Tibial nerve (tissue), 4 donors: Measurements from ENCODE around the gene YBEY. TPM values are rescaled to one million over a fixed set of nuclear protein-coding genes. Genes with fewer than 3 reads are reported as not detected.
"Not testable (repeated sequence)": the region's sequence is repeated elsewhere in the genome, so short reads cannot be mapped to it uniquely, and the experiment has no call there.

Source experiments
- DNase-seq, 2 donors: peaks; one replicate each; pipeline ENCODE4 v3.0.0-alpha.2; 2019; ENCODE audit warnings: low spot score in 2 of 2
- H3K27ac ChIP-seq, 4 donors: fragments of 200-600 bp; sonication (generic) in 3 of 4; one replicate each; pipeline ENCODE4 v1.5.1; 2017 to 2019; ENCODE audit warnings: mild to moderate bottlenecking in 1 of 4
- H3K27me3 ChIP-seq, 2 donors: fragments of 200-600 bp; sonication (generic) in 1 of 2; one replicate each; pipeline versions ENCODE4 v1.5.1 to v1.6.0; 2017 to 2019
- H3K36me3 ChIP-seq, 3 donors: fragments of 200-600 bp; sonication (generic); one replicate each; pipeline ENCODE4 v1.5.1; 2018 to 2019
- H3K4me1 ChIP-seq, 4 donors: fragments of 200-600 bp; sonication (generic) in 3 of 4; one replicate each; pipeline ENCODE4 v1.5.1; 2017 to 2019
- H3K4me3 ChIP-seq, 4 donors: fragments of 200-600 bp; sonication (generic) in 3 of 4; one replicate each; pipeline ENCODE4 v1.5.1; 2017 to 2019; ENCODE audit warnings: mild to moderate bottlenecking in 1 of 4, moderate library complexity in 1 of 4
- H3K9me3 ChIP-seq, 4 donors: fragments of 200-600 bp; sonication (generic) in 3 of 4; one replicate each; pipeline ENCODE4 v1.5.1; 2017 to 2019
- EP300 ChIP-seq, 2 donors: sonication (generic); formaldehyde crosslinking; IDR thresholded peaks; one replicate each; pipeline ENCODE4 v1.6.1; 2017; ENCODE audit warnings: antibody characterized with exemption in 2 of 2, mild to moderate bottlenecking in 1 of 2
- POLR2A ChIP-seq, 2 donors: fragments of 450-650 bp; IDR thresholded peaks; one replicate each; pipeline ENCODE4 v1.6.1; 2017; ENCODE audit warnings: antibody characterized with exemption in 2 of 2, mild to moderate bottlenecking in 2 of 2, moderate library complexity in 2 of 2
- WGBS, 2 donors: methylation state at CpG; one replicate each; pipeline ENCODE4 v1.1.5; 2018; 5-methylcytosine and 5-hydroxymethylcytosine counted together
- total RNA-seq, 4 donors: library from RNA; depleted of rRNA; stranded (reverse); fragments of >200 nt; gene quantifications; one replicate each; pipeline ENCODE4 v1.1.0, GENCODE V29; 2016
- TF ChIP-seq, protein P1 (sequence below), 5 experiments: fragments of 200-600 bp in 3 of 5; fragments of 450-650 bp in 2 of 5; sonication (generic) in 3 of 5; IDR thresholded peaks; one replicate each; pipeline ENCODE4 v1.5.1; 2016 to 2019; ENCODE audit warnings: antibody characterized with exemption in 5 of 5, mild to moderate bottlenecking in 3 of 5, moderate library complexity in 2 of 5

Gene YBEY, protein sequence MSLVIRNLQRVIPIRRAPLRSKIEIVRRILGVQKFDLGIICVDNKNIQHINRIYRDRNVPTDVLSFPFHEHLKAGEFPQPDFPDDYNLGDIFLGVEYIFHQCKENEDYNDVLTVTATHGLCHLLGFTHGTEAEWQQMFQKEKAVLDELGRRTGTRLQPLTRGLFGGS
- total RNA-seq, result 10 to 100 TPM in 3 of 4 donors, 1 to 10 TPM in 1; 6.7 to 20.1 (median 15.5) TPM

DNA sequence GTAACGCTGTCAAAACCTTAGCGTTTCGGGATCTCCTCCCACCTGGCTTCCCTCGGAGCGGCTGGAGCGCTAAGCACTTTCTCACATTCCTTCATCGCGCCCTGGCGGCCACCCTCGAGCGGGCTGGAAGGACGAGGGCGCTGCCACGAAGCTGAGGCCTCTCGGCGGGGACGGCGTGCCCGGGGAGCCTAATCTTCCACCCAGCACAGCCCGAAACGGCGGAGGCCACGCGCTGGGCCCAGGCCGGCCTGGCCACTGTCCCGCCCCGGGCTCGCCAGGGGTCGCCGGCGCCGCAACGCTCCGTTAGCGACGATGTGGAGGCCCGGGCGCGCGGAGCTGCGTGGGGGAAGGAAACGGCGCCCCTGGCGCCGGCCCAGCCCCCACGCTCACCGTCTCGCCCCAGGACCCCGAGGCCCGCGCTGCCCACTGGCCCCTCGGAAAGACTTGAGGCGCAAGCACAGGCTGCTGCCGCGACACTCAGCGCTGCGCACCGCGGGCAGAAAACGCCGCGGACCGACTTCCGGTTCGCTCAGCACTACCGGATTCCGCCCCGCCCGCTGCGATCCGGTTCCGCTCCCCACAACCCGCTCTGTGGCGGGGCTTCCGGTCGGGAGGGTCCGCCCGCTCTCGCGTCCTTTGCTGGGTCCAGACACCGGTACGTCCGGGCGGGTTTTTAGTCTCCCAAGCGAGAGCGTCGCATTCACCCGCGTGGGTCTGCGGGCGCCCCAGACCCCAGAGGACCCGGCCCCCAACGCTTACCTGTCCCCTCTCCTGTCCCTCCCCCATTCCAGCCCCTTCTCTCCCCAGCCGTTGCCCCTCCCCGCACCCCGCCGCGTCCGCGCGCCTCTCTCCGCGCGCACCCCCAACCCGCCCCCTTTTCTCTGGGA lies at the start of gene YBEY:
Gene YBEY, plus strand, starts transcription at position 582 of the 887 bp plus-strand sequence. CDS start 572 bp downstream, outside the sequence.
- Histone ChIP-seq H3K36me3 (peaks cover 0 to 37% (median 0%) of the 10 kb centered on the region in 3 donors), H3K27ac (peak within 1 kb of the TSS; percentile 80 to 95 (median 91)), H3K4me3 (peak within 1 kb of the TSS; percentile 56 to 95 (median 83)), H3K9me3 (no peaks in the 10 kb centered on the region), H3K27me3 (no peaks in the 10 kb centered on the region), H3K4me1 (peaks cover 0 to 54% (median 43%) of the 10 kb centered on the region in 4 donors)
- peak; percentile 66 to 74 for DNase-seq
- TF ChIP-seq EP300 (IDR thresholded peaks at IDR 0.05), result peak; percentile 41 to 88
- TF ChIP-seq, protein P1, sequence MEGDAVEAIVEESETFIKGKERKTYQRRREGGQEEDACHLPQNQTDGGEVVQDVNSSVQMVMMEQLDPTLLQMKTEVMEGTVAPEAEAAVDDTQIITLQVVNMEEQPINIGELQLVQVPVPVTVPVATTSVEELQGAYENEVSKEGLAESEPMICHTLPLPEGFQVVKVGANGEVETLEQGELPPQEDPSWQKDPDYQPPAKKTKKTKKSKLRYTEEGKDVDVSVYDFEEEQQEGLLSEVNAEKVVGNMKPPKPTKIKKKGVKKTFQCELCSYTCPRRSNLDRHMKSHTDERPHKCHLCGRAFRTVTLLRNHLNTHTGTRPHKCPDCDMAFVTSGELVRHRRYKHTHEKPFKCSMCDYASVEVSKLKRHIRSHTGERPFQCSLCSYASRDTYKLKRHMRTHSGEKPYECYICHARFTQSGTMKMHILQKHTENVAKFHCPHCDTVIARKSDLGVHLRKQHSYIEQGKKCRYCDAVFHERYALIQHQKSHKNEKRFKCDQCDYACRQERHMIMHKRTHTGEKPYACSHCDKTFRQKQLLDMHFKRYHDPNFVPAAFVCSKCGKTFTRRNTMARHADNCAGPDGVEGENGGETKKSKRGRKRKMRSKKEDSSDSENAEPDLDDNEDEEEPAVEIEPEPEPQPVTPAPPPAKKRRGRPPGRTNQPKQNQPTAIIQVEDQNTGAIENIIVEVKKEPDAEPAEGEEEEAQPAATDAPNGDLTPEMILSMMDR (IDR thresholded peaks at IDR 0.05), result peak; percentile 20 to 67 (median 31)
- peak in 1 of 2 donors; percentile 39 for TF ChIP-seq POLR2A (IDR thresholded peaks at IDR 0.05)
- 0 to 1% methylated on average over 28 to 50 of the region's 105 CpGs for WGBS, 2 donors

DNA sequence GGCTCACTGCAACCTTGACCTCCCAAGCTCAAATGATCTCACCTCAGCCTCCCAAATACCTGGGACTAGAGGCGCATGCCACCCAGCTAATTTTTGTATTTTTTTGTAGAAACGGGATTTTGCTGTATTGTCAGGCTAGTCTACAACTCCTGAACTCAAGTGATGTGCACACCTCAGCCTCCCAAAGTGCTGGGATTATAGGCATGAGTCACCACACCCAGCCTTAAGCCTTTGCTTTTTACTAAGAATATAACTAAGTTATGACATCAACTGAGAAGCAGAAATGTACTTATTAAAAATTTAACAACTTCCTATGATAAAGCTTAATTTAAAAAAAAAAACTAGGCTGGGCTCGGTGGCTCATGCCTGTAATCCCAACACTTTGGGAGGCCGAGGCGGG lies 48.7 kb upstream of the YBEY start:
- H3K27ac ChIP-seq, result no peak overlapping the region
- TF ChIP-seq, protein P1 (IDR thresholded peaks at IDR 0.05), result no peak
- TF ChIP-seq EP300 (IDR thresholded peaks at IDR 0.05) (no peak), POLR2A (IDR thresholded peaks at IDR 0.05) (no peak)
- no peak for DNase-seq
- no peak overlapping the region for H3K4me3 ChIP-seq
- H3K9me3 ChIP-seq, result no peaks in the 10 kb centered on the region
- no peaks in the 10 kb centered on the region for H3K4me1 ChIP-seq
- 96 to 100% methylated on average over 5 of the region's 5 CpGs for WGBS, 2 donors
- no peaks in the 10 kb centered on the region for H3K27me3 ChIP-seq
- H3K36me3 ChIP-seq, result peaks cover 0 to 83% (median 3%) of the 10 kb centered on the region in 3 donors

DNA sequence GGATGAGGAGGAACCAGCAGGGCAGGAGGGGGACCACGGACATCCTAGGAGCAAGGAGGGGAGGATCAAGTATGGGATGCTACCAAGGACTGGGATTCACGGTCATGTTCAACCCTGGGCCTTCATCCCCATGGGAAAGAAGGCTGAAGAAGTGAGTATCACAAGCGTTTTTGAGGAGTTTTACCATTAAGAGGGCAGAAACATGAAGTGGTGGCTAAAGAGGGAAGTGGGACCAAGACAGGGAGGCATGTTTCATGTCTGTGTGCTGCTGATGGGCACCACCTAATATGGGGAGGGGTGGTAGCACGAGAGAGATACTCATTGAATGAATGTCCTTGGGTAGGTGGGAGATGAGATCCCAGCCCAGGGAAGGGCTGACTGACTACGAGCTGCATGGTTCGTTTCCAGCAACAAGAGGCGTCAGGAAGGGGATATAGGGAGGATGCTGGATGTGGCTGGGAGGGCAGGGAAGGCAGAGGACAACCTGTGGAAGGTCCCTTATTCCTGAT lies 46.3 kb upstream of the YBEY start:
- H3K4me3 ChIP-seq, result no peak overlapping the region
- no peaks in the 10 kb centered on the region for H3K4me1 ChIP-seq
- H3K36me3 ChIP-seq, result peaks cover 6 to 86% (median 27%) of the 10 kb centered on the region in 3 donors
- H3K9me3 ChIP-seq, result no peaks in the 10 kb centered on the region
- no peak for DNase-seq
- H3K27ac ChIP-seq, result no peak overlapping the region
- no peaks in the 10 kb centered on the region for H3K27me3 ChIP-seq
- 87 to 91% methylated on average over 7 of the region's 7 CpGs for WGBS, 2 donors
- TF ChIP-seq, protein P1 (IDR thresholded peaks at IDR 0.05), result no peak
- TF ChIP-seq EP300 (IDR thresholded peaks at IDR 0.05), result no peak
- TF ChIP-seq POLR2A (IDR thresholded peaks at IDR 0.05), result no peak

DNA sequence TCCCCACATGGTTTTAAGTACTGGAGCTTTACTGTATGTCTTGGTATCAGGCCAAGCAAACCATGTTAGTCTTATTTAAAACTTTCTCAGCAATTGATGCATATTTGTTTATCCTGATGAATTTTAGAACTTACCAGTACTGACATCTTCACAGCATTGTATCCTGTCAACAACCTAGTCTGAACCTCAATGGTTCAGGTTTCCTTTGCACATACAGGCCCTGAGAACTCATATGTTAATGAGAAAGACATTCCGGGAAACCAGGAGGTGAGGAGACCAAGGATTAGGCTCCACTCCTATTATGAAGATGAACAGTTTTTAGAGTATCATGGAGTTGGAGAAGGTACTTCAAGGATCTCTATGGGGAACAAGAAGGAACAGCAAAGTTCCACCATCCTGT lies 44.6 kb upstream of the YBEY start:
- peaks cover 9 to 86% (median 34%) of the 10 kb centered on the region in 3 donors for H3K36me3 ChIP-seq
- not testable (repeated sequence) for DNase-seq, H3K27ac ChIP-seq, H3K4me3 ChIP-seq, H3K4me1 ChIP-seq, H3K9me3 ChIP-seq, H3K27me3 ChIP-seq
- 58 to 88% methylated on average over 1 of the region's 1 CpG for WGBS, 2 donors

DNA sequence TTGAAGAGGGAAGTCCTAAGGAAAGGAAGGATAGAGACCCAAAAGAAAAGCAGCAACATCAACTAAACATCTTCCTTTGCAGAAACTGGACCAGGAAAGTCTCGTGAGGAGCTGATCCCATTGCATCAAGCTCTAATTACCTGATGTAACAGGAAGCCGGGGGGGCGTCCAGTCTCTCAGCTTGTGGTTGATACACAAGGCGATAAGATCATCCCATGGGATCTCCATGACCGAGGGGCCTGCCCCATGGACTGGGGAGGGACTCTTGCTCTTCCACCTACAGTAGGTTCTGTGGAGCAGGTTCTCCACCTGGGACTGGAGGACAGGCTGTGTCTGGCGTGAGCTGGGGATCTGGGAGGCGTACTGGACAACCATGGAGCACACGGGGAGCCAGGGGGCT lies 42.8 kb upstream of the YBEY start:
- Histone ChIP-seq H3K9me3 (no peaks in the 10 kb centered on the region), H3K36me3 (peaks cover 9 to 97% (median 34%) of the 10 kb centered on the region in 3 donors), H3K27me3 (no peaks in the 10 kb centered on the region), H3K4me3 (no peak overlapping the region), H3K27ac (no peak overlapping the region), H3K4me1 (no peaks in the 10 kb centered on the region)
- no peak for TF ChIP-seq POLR2A (IDR thresholded peaks at IDR 0.05)
- TF ChIP-seq EP300 (IDR thresholded peaks at IDR 0.05), result no peak
- TF ChIP-seq, protein P1 (IDR thresholded peaks at IDR 0.05), result no peak
- DNase-seq, result no peak
- WGBS, 2 donors, result 81 to 90% methylated on average over 8 of the region's 8 CpGs
